ENCODE measurements around the gene WDR77.
A peak's percentile ranks its signal among the peaks of the same experiment; 100 is the strongest.

The WDR77 gene

GRCh38 chr1:111424281-111424680 lies 24.8 kb downstream of the WDR77 start:
- DNase-seq, result no peak

GRCh38 chr1:111422546-111423391 lies 26.3 kb downstream of the WDR77 start:
- no peak for DNase-seq

DNA sequence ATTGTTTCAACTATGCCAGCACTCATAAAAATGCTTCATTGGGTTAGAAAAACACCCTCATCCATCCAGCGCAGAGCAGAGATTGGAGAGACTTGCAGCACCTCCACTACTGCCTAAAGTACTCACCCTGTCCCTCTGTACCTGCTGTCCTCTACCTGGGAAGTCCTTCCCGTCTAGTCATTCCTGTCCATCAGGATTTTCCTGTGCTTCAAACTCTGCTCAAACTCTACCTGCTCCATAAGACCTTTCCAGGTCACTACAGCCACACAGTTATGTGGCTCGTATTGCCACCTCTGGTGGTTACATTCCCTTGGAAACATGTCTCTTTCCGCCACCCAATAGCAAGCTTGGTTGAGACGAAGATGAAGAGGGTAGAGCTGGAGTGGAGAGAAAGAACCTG lies 28.7 kb downstream of the WDR77 start:
- no peak for DNase-seq

DNA sequence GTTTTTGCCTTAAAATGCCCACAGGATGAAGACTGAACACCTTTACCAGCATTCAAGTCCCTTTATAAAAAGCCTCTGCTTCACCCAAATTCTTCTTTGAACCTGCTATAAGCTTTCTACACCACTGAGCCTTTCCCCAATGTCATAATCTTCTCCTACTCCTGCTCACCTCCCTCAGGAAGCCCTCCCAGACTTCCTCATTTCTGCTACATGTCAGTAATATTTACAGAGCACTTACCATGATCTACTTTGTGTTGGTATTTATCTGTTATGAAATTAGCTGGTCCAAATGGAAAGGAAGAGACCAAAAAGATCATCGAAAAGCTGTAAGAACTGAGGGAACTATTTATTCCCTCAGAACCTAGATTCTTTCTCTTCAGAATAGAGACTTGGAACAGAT lies 30.0 kb downstream of the WDR77 start:
- DNase-seq, result no peak

GRCh38 chr1:111417755-111418154 lies 31.3 kb downstream of the WDR77 start:
- DNase-seq, result no peak

DNA sequence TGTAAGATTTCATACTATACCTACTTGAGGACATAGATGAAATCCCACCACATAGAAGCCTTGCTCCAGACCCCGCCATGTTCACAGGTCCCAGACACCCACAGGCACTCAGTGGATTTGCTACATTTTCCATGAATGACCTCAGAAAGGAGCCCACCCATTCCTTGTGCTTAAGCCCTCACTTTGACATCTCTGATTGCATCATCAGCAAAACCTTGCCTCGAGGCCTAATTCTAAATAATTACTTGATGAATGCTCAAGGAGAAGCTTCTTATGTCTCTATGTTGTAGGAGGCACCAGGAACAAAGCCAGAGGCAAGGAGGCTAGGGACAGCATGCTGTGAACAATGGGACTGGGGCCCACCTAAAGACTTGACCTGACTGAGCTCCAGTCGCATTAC lies 33.6 kb downstream of the WDR77 start:
- DNase-seq, result no peak

GRCh38 chr1:111414756-111415155 lies 34.3 kb downstream of the WDR77 start:
- no peak for DNase-seq

- no peak for DNase-seq
These were observed 36.2 kb downstream of the WDR77 start for GRCh38 chr1:111412839-111413238.

DNA sequence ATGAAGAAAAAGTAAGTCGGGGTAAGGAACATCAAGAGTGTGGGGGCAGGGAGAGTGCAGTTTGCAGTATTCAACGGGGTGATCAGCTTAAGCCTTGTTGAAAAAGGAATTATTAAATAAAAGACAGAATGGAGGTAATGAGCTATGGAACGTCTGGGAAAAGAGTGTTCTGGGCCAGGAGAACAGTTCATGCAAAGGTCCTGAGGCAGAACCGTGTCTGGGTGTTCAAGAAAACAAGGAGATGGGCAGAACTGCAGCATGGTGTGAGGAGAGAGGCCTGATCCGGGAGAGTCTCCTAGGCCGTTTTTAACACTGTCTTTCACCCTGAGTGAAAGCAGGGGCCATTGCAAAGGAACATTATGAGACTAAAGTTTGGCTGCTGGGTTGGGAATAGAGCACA lies 41.8 kb downstream of the WDR77 start:
- no peak for DNase-seq

DNA sequence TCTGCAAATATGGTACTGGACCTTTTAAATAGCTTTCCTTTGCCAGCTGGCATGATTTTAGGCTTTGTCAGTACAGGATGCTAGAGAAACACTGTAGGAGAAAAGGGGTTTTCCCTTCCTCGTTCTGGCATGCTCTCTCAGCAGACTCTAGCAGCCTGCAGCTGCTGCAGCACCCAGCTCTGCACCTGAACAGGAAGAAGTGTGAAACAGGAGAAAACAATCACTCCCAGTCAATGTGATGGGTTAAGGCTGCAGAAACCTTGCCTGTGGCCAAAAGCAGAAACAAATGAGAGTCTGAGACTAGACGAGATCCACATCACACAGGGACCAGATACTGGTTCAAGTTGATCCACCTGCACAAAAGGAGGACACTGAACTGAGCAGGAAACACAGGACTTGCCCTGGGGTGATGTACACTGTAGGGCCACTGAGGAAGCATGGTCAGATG lies 42.7 kb downstream of the WDR77 start:
- peak in 1 of 3 donors; percentile 10 for DNase-seq

DNA sequence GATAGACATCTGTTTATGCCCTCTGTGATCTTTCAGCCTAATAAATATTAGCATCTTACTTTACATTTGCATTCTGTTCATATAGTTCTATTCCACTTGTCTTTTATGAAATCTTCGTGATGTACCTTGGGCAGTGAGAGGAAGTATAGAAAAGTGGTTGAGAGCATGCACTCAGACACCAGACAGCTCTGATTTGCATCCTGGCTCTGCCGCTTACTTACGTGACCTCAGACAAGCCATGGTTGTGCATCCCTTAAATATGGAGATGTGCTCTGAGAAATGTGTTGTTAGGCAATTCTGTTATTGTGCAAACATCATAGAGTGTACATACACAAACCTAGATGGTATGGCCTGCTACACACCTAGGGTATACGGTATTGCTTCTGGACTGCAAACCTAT lies 44.5 kb downstream of the WDR77 start:
- no peak for DNase-seq

DNA sequence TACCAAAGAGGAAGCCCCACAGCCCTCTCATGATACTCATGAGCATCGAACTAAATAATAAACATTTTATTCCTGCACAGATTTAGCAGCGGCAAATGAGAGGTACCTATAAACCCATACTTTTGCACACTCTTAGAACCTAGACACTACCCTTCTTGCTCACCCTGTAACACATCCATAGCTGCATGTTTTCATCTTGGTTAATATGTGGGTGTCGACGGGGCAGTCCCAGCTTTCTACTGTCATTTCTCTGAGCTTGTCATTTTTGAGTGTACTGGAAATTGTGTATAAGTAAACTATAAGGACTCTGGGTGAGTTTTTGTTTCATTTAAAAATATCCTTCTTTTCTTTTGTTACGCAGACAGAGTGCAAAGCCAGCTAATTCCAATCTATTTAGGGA lies 47.0 kb downstream of the WDR77 start:
- no peak for DNase-seq

GRCh38 chr1:111399792-111400610 lies 49.1 kb downstream of the WDR77 start:
- peak; percentile 65 to 82 (median 78) for DNase-seq

DNA sequence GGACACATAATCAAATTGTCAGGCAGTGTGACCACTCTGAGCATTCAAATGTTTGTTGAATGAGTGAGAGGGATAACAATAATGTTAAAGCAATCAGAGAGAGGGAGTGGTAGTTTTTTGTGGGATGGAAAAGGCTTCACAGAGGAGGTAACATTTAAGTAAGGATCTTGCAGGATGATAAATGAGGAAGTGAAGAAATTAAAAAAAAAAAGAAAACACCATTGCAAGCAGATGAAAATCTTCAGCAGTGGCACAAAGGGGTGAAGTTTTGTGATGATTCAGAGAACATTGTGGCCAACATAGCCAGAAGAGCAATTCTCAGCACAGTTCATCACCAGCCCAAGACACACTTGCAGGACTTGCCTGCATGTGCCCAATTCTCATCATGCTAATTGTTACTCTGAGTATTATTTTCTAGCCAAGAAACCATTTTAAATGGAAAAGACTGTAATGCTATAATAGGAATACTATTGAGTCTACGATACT lies 56.6 kb downstream of the WDR77 start:
- peak in 2 of 3 donors; percentile 32 to 41 for DNase-seq

DNA sequence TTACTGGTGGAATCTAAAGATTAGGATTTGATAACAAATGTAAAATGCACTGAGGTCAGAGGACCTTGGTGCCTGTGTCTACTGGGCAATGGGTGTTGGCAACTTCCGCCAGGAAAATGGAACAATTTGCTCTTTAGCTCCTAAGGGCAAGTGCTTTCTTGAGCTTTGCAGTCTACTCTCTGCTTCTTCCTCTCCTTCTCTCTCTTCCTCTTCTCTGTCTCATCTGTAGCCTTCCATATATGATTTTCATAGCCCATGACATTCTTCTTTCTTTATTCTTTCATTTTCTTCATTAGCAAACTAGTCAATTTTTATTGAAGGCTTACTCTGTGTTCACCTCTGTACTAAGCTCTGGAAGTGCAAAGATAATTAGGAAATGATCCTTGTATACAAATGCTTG lies 57.0 kb downstream of the WDR77 start:
- DNase-seq, result no peak

Data from suppressor macrophage treated with lipopolysaccharide for 1 hour (primary cell).